IPS DF 19.7 (cell line): ENCODE data around the gene MMP12.

Experiments
- DNase-seq: peaks from one replicate; pipeline ENCODE4 v3.0.0-alpha.2; 2013; ENCODE audit warnings: low read depth, low spot score

Gene MMP12

GRCh38 chr11:102850973-102851745 is 23.6 kb downstream of the MMP12 start:
- DNase-seq, result no peak

DNA sequence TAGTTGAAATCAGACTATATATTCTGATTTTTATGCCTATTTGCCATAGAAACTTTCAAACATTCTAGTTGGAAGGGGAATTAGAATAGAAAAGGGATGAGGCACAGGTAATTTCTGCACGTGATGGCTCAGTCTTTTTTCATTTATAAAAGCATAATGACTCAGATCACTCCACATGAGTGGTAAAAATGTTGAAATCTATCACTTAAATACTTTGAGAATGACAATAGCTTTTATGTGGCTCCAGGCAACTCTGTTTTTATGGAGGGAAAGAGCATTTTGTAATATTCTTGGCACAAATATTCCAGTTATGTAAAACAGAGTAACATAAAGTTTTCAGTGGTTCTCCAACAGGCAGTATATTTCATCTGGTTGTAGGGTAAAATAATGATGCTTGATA is 25.5 kb downstream of the MMP12 start:
- DNase-seq, result no peak

- no peak for DNase-seq
Observed at GRCh38 chr11:102846292-102846691, 28.5 kb downstream of the MMP12 start.

DNA sequence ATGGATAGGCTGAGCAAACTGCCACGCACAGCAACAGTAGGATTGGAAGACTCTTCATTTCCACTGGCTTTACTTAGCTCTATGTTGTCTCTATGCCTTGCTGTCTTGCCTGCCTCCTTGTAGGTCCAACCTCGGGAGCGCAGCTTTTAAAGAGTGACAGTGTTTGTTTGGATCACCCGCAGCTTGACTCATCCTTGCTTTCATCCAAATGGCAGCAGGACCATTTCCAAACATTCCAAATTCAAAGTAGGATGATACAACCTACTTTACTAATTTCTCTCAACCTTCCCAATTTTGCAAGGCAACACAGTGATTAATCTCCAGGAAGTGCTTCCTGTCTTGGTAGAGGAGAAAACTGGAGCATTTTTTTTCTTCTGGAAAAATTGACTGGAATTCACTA is 31.3 kb downstream of the MMP12 start, which contains the start of gene MMP3:
TSS of gene MMP3 (minus strand) at position 121 of the 400 bp plus-strand sequence. CDS start at position 58, 63 bp downstream.
- no peak for DNase-seq

GRCh38 chr11:102842930-102843329 is 31.9 kb downstream of the MMP12 start:
- no peak for DNase-seq

- DNase-seq, result no peak
Observed at GRCh38 chr11:102840018-102840417, 34.8 kb downstream of the MMP12 start.

- DNase-seq, result no peak
Observed at GRCh38 chr11:102837646-102838045, 37.1 kb downstream of the MMP12 start.

- no peak for DNase-seq
Observed at GRCh38 chr11:102837156-102837555, 37.6 kb downstream of the MMP12 start.

DNA sequence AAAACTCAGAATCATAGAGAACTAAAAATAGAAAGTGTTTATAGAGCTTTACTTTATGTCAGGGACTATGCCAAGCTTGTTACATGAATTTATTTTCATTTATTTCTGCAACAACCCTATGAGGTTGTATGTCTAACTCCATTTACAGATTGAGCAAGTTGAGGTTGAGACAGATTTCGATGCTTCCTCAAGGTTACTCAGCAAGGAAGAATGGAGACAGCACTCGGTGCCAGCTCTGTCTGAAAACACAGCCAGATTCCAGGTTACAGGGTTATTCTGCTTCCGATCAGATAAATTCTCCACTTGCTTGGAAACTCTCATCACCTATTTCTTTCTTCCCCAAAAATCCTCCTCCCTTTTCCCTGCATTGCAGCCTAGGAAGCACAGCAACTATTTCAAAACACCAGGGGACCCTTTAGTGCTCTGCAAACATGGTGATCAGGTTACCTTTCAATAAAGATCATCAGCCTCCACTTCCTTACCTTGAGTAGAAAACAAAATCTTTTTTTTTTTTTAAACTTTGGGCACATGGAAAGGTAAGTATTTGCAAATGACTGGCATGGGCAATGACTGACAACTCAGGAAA is 38.4 kb downstream of the MMP12 start:
- no peak for DNase-seq

DNA sequence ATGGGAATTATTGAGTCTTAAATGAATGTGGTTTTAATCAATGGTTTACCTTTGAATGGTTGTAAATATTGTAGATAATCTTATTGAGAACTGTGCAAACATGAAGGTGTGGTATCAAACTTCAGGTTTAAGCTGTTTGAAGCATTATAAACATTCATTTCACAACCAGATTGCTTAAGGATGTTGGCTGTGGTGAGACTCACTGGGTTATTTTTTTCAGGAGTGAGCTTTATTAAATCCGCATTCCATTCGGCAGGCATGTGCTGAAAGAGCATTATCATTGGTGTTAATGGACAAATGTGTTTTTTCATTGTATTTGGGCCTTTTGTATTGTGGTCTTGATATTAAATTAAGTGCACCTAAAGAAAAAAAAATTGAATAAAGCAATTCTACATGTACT is 41.1 kb downstream of the MMP12 start:
- no peak for DNase-seq

DNA sequence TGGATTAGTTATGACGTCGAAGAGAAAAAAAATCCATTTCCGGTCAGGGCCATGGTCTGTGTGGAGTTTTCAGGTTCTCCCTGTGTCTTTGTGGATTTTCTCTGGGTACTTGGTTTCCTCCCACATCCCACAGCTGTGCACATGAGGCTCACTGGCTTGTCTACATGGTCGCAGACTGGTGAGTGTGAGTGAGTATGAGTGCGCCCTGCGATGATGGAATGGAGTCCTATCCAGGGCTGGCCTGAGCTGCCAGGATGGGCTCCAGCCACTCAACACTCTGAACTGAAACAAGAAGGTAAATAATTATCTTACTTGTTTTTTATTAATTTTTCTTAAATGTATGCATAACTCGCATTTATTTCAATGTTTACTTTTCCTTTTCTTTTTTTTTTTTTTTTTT is 42.2 kb downstream of the MMP12 start:
- DNase-seq, result no peak

DNA sequence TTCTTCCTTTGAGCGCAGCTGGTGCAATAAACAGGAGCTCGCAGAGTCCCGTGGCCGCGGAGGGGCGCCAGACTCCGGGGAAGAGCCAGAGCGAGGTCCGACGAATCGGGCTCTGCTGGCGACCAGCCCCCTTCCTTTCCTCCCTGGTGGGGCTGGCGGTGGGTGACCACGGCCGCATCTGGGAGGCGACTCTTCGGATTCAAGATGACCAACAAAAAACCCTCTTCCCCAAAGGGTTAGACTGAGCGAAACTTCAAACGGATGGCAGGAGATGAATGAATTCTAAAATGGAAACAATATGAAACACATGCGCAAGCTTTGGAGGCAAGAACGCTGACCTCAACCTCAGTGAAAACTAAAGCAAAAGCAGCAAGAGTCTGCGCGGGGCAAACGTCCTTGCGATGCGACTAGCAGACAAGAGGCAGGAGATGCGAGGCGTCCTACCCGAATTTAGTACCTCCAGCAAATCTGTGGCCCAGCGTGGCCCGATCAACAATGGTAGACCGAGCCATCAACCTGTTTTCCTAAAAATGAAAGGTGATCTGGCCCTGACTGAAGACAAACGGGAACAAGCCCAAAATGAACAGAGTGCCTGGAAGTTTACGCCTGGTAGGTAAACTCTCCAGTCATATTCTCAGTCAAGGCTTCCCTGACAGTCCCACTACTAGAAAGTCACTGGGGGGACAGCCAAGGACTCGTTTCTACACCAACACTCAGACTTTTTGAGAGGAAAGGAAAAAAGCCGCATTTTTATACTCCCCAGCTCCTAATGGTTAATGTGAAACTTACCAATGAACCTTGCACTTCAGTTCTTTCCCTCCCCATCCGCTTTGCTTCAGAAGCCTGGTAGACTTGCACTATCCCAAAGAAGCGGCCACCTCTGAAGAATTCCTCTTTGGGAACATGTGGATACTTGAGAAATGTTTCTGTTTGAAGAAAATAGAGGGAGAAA is 43.0 kb downstream of the MMP12 start:
- no peak for DNase-seq

DNA sequence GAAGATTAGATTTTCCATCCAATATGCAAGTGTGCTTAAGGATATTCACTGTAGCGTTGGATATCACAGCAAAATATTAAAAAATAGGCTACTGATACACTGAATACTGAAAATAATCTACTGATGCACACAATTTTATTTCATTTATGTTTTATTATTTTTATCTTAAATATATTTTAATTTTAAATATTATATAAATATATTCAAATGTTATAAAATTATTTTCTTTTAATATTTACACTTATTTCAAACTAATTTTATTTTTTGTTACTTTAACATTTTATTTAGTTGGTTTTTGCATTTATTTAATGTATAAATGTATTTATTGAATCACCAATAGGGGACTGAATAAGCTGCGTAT is 43.7 kb downstream of the MMP12 start:
- DNase-seq, result no peak

GRCh38 chr11:102830001-102830727 is 44.6 kb downstream of the MMP12 start:
- no peak for DNase-seq

- DNase-seq, result no peak
Observed at GRCh38 chr11:102829316-102830000, 45.3 kb downstream of the MMP12 start.

- DNase-seq, result no peak
Observed at GRCh38 chr11:102824556-102824955, 50.2 kb downstream of the MMP12 start.

GRCh38 chr11:102819491-102819890 is 55.3 kb downstream of the MMP12 start:
- no peak for DNase-seq

DNA sequence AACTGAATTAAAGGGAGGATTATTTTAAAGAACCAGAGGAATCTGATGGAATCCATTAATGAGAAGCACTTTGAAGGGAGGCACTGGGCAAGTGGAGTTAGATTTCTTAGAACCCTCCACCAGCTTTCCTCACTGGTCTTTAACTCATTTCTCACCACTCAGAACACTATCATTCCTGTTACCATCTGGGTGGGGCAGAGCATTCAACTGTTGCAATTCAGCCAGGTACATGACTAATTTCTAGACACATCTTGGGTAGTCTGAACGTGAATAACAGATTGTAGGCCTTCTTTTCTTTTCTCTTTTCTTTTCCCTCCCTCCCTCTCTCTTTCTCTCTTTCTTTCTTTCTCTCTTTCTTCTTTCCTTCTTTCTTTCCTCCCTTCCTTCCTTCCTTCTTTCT is 61.3 kb downstream of the MMP12 start:
- no peak for DNase-seq
